ENCODE measurements around the gene LHX3.
"Not testable (repeated sequence)": the region's sequence is repeated elsewhere in the genome, so short reads cannot be mapped to it uniquely, and the experiment has no call there.

The LHX3 gene

GRCh38 chr9:136240941-136241340 lies 36.0 kb upstream of the LHX3 start:
- no peak for DNase-seq

- DNase-seq, result no peak
These were observed 35.0 kb upstream of the LHX3 start for GRCh38 chr9:136239983-136240330.

DNA sequence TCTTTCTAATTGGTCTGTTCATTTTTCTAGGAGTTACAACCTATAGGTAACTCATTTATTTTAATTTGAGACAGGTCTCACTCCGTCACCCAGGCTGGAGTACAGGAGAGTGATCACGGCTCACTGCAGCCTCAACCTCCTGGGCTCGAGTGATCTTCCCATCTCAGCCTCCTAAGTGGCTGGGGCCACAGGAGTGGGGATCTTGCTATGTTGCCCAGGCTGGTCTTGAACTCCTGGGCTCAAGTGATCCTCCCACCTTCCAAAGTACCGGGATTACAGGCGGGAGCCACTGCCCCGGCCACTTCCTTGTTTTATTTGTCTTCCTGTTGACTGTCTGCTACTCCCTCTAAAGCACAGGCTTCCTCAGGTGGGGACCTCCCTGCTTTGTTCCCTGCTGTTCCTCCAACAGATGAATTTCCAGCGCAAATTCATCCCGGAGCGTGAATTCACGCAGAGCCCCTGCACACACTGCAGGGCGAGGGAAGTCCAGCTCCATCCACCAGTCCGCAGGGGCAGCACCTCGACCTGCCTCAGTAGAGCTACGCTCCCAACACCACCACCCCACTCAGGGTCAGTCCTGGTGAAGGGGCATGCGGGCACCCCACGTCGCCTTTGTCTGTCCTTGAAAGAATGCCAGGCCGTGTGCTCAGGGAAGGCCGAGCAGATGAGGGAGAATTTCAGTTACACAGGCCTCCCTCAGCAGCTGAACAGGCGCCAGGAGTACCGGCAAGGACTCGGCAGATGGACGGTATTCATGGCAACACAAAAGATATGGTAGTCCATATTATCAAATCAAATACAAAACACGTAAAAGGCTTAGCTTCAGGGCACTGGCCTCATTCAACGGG lies 34.4 kb upstream of the LHX3 start:
- DNase-seq, result peak; percentile 86

GRCh38 chr9:136238342-136238732 lies 33.4 kb upstream of the LHX3 start:
- no peak for DNase-seq

- DNase-seq, result no peak
These were observed 32.8 kb upstream of the LHX3 start for GRCh38 chr9:136237486-136238341.

DNA sequence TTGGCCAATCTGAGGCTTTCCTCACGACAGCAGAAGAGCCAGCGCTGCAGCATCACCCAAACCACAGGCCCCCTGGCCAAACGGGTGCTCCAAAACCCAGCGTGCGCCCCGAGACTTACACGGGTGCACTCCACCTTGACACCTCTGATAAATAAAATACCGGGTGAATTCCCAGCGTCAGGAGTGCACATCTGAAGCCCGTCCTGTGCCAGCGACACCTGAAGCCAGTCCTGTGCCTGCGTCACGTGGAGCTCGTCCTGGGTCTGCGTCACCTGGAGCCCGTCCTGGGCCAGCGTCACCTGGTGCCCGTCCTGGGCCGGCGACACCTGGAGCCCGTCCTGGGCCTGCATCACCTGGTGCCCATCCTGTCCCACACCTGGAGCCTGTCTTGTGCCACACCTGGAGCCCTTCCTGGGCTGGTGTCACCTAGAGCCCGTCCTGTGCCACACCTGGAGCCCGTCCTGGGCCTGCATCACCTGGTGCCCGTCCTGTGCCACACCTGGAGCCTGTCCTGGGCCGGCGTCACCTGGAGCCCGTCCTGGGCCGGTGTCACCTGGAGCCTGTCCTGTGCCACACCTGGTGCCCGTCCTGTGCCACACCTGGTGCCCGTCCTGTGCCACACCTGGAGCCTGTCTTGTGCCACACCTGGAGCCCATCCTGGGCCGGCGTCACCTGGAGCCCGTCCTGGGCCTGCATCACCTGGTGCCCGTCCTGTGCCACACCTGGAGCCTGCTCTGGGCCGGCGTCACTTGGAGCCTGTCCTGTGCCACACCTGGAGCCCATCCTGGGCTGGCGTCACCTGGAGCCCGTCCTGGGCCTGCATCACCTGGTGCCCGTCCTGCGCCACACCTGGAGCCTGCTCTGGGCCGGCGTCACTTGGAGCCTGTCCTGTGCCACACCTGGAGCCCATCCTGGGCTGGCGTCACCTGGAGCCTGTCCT lies 31.8 kb upstream of the LHX3 start:
- DNase-seq, result not testable (repeated sequence)

DNA sequence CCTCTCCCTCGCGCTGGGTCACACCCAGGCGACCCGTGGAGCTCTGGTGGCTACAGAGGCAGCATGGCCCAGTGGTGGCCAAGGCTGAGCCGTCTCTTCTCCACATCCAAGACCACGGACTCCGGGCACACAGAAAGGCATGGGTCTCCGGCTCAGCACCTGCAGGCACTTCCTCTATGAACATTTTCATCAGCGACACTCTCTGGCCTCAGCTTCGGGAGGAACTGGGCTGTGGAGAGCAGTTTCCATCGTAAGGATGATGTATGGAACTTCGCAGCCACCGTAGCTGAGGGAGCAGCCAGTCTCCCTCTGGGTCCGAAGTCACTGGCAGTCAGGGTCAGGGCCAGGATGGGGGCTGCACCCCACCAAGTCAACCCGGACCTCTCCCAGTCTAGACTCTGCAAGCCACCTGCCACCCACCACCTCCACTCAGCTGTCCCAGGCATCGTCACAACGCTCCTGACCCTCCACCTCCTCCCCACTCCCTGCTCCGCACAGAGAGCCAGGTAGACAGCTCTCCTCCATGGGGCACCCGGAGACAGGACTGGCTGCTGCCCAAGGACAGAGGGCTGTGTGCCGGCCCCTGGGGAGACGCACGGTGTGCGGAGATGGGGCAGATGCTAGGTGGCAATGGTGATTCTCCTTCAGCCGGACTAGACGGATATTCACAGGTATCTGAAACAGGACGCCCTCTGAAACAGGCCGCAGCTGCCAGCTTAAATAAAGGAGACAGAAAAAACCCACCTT lies 31.0 kb upstream of the LHX3 start:
- no peak for DNase-seq

DNA sequence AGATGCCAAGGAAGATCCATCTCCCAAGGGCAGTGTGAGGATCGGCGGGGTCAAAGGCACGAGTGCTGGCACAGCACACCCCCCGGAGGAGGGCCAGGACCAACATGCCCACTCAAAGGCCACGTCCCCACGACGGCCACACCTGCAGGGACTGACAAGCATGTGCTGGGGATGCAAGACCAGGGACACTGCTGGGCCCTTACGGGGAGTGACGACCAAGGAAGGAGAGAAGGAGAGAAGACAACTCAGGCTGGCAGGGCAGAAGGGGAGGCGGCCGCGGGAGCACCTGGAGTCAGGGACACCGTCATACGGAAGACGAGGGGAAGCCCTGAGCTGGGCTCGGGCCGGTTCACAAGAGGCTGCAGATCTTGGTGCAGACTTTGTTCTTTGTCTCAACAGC lies 30.2 kb upstream of the LHX3 start:
- DNase-seq, result no peak

DNA sequence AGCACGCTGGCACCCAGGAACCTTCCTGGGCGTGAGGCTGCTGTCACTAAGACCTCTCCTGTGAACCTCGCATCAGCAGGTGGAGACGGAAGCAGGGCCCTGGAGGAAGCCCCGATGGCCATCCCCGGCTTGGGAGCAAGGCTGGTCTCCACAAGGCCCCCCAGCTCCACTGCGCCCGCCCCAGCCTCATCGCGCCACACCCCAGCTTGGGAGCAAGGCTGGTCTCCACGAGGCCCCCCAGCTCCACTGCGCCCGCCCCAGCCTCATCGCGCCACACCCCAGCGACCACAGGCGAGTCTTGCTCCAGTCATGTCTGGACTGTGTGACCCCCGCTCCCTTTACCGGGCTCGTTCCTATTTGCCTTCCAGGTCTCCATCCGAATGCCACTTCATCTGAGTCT lies 29.7 kb upstream of the LHX3 start:
- DNase-seq, result no peak

GRCh38 chr9:136233868-136234267 lies 28.9 kb upstream of the LHX3 start:
- DNase-seq, result no peak

GRCh38 chr9:136233411-136233810 lies 28.5 kb upstream of the LHX3 start:
- DNase-seq, result no peak

- no peak for DNase-seq
These were observed 28.0 kb upstream of the LHX3 start for GRCh38 chr9:136232969-136233368.

- DNase-seq, result no peak
These were observed 26.8 kb upstream of the LHX3 start for GRCh38 chr9:136231478-136232297.

GRCh38 chr9:136230773-136231172 lies 25.8 kb upstream of the LHX3 start:
- no peak for DNase-seq

DNA sequence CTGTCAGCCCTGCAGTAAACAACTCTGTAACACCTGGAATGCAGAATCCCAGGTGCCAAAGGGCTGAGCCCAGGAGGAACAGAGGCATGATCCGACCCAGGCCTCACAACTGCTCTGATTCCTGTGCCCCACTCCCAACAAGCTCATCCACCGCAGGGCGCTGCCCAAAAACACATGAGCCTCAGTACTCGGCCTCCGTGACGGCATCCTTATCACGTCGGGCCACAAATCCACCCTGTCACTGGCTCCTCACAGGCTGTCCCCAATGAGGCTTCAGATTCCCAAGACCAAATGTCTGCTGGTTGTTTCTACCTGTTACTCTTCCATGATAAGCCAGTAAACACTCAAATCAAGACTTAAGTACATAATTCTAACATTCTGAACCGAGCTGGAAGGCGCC lies 25.4 kb upstream of the LHX3 start:
- DNase-seq, result no peak

- DNase-seq, result no peak
These were observed 24.5 kb upstream of the LHX3 start for GRCh38 chr9:136229096-136230065.

DNA sequence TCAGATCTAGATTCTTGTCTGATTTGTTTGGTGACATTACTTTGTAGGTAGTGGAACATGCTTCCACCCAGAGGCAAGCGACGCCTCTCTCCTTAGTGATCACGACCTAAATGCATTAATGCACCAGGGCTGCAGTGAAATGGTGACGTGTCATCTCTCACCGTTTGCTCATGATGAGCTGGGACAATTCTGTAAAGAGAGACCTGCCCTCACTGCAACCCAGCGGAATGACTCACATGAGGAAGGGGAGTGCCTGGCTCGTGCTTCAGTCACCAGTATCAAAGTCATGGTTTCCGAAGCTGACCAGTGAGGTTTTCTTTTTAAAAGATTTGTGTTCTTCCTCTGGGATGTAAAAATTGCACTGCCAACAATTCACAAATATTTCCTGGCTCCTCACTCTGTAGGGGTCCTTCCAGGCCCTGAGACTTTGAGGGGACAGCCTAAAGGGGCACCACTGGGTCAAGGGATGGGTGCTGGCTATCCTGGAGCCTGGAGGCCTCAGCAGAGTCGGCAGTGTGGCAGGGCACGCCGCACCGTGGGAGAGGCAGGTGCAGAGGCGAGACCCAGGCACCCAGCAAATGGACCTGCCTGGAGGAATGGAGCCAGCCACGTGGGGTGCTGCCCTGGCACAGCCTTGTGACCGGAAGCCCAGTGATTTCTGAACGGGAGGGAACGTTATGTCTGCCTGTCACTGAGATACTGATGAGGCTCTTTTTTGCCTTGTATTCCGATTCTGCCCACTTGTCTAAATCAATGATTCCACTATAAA lies 23.4 kb upstream of the LHX3 start:
- no peak for DNase-seq

DNA sequence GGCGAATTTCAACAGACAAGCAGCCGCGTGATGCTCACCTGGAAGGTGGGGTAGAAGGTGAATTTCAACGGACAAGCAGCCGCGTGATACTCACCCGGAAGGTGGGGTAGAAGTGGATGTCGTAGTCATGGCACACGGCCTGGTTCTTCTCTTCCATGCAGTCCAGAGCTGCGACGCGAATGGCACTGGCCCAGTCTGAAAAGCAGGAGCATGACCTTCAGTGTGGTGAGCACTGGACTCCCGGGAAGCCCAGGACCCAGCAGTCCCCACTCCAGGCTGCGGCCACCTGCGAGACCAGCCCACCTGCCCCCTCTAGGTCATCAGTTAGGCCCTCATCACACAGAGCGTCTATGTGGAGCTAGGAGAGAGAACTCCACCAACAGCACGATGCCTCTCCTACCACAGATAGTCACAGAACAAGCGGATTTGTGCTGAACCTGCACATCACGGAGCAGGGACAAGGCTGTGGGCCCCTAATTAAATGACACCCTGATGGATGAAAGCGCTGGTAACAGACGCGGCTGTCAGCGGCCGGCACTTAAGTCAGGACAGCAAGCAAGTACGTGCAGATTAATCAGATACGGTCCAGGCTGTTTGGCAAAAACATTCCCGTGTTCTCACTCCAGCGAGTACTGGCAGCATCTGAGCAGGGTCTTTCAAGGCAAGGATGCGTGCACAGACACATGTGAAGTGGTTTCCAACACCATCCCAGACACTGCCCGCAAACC lies 21.9 kb upstream of the LHX3 start:
- DNase-seq, result no peak

Data from NCI-H345 (cell line).